ENCODE results near the gene TRERF1.

- TF ChIP-seq POLR2A (IDR thresholded peaks at IDR 0.05), result no peak
- TF ChIP-seq, protein P1, sequence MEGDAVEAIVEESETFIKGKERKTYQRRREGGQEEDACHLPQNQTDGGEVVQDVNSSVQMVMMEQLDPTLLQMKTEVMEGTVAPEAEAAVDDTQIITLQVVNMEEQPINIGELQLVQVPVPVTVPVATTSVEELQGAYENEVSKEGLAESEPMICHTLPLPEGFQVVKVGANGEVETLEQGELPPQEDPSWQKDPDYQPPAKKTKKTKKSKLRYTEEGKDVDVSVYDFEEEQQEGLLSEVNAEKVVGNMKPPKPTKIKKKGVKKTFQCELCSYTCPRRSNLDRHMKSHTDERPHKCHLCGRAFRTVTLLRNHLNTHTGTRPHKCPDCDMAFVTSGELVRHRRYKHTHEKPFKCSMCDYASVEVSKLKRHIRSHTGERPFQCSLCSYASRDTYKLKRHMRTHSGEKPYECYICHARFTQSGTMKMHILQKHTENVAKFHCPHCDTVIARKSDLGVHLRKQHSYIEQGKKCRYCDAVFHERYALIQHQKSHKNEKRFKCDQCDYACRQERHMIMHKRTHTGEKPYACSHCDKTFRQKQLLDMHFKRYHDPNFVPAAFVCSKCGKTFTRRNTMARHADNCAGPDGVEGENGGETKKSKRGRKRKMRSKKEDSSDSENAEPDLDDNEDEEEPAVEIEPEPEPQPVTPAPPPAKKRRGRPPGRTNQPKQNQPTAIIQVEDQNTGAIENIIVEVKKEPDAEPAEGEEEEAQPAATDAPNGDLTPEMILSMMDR (IDR thresholded peaks at IDR 0.05), result no peak
Observed at GRCh38 chr6:42419490-42420280, 32.0 kb downstream of the TRERF1 start.
